ENCODE data around the gene ALPK1.

DNA sequence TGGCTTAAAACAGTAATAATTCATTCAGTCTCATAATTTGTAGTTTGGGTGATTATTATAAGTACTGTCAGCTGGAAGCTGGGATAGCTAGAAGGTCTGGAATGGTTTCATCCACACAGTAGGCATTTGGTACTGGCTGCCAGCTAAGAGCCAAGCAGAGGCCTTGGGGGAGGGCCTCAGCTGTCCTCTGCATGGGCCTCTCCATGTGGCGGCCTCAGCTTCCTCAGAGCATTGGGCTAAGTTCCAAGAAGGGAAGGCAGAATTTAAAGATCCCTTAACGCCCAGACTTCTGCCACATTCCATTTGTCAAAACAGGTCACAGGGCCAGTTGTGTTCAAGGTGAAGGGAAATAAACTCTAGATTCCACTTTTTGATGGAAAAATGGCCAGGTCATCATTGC lies 125.5 kb downstream of the ALPK1 start:
- TF ChIP-seq POLR2A (IDR thresholded peaks at IDR 0.05; ENCODE audit: low read depth, low read length) = no peak
- TF ChIP-seq POLR2AphosphoS5 (IDR thresholded peaks at IDR 0.05; ENCODE audit: low read depth, low read length) = no peak
